Gastroesophageal sphincter (tissue), 3 donors: Measurements from ENCODE around the gene PPP1R18.

ENCODE experiments used
- CTCF ChIP-seq, 4 experiments: fragments of 200-600 bp in 2 of 4; fragments of 450-650 bp in 2 of 4; sonication (generic) in 1 of 4; IDR thresholded peaks; one replicate each; pipeline ENCODE4 v1.5.1; 2017 to 2019; ENCODE audit warnings: antibody characterized with exemption in 4 of 4, mild to moderate bottlenecking in 2 of 4, moderate library complexity in 2 of 4
- EP300 ChIP-seq: sonication (generic); formaldehyde crosslinking; IDR thresholded peaks from one replicate; pipeline ENCODE4 v1.6.1; 2017; ENCODE audit warnings: antibody characterized with exemption, mild to moderate bottlenecking
- POLR2A ChIP-seq, 2 donors: fragments of 450-650 bp; IDR thresholded peaks; one replicate each; pipeline ENCODE4 v1.6.1; 2017; ENCODE audit warnings: antibody characterized with exemption in 2 of 2, mild to moderate bottlenecking in 2 of 2, moderate library complexity in 1 of 2
- POLR2AphosphoS5 ChIP-seq: sonication (generic); formaldehyde crosslinking; IDR thresholded peaks from one replicate; pipeline ENCODE4 v1.6.1; 2017; ENCODE audit warnings: antibody characterized with exemption

- TF ChIP-seq POLR2A (IDR thresholded peaks at IDR 0.05) (peak; percentile 34 to 38), CTCF (IDR thresholded peaks at IDR 0.05) (peak in 3 of 4 experiments; percentile 37 to 62 (median 60)), POLR2AphosphoS5 (peak; percentile 96), EP300 (no peak)
Observed at GRCh38 chr6:30717129-30717844, 30.8 kb upstream of the PPP1R18 start, which contains the start of gene MDC1.
